Limb (tissue), 2 donors: ENCODE results near the gene NDUFS6.
"Not testable (repeated sequence)": the region's sequence is repeated elsewhere in the genome, so short reads cannot be mapped to it uniquely, and the experiment has no call there.

ENCODE experiments used
- DNase-seq, 2 donors: peaks; one replicate each; pipeline ENCODE4 v3.0.0-alpha.2; 2016; ENCODE audit errors: extremely low spot score in 2 of 2

The NDUFS6 gene

DNA sequence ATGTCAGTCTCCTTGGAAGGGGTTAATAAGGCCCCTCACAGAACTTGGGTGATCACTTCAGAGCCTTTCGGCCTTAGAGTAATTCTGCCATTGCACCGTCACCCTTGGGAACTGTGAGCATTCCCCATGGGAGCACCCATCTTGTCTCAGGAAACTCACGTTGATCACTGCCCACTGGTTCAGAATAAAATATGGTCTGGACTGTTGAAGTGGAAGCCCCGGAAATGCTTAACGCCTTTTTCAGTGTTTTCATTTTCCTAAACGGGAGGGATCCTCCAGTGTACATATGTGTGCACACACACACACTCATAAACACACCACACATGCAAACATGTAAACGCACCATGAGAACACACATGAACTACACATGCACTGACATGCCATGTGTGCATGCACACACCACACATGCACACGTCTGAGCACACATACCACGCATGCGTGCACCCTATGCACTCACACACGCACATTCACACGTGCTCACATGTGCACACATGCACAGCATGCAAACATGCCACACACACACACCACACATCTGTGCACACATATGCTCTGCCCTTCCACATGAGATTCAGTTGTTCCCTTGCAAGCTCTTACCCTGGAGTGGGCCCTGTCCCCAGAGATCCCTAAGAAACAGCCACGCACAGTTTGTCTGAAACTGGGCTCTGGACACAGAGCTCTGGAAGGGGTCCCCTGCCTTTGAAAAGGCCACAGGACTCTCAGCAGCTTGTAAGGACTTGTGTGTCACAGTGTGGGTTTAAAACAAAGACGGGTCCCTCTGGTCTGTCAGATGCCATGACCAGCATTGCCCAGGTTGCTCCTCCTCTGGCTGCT, 18.6 kb upstream of the NDUFS6 start:
- DNase-seq, result no peak

- no peak for DNase-seq
Observed at GRCh38 chr5:1783216-1783554, 18.0 kb upstream of the NDUFS6 start.

DNA sequence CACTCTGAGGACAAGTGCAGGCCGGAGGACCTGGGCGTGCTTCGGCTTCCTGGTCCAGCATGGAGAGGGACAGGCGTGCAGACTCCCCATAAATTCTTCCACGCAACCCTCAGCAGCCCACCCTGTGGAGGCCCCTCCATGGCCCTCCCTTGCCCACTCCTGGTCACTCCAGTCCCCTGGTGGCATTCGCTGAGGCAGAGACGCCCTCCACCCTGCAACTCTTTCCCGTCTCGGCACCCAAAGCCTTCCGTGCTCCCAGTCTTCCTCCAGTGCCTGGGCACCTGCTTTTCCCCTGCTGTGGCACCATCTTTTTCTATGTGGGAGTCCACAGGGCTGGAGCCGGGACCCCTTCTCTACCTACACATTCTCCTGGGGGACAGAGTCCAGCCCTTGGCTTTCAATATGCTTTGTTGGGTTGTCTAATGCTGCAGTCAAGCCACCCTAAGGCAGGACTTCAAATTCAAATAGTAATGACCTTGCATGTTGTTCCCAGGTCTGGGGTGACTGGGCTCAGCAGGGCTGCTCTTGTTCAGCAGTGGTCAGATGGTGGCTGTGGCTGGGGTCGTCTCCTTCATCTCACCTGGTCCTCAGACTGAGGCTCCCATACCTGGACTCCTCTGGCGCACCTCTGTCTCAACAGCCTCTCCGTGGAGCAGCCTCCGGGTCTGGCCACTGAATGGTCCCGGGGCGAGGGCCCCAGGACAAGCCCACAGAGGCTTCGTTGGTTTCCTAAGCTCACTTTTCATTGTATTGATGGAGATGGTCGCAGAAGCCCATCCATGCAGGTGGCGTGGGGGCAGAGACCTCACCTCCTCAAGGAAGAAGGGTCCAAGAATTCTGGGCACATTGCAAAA, 16.8 kb upstream of the NDUFS6 start:
- DNase-seq, result no peak

DNA sequence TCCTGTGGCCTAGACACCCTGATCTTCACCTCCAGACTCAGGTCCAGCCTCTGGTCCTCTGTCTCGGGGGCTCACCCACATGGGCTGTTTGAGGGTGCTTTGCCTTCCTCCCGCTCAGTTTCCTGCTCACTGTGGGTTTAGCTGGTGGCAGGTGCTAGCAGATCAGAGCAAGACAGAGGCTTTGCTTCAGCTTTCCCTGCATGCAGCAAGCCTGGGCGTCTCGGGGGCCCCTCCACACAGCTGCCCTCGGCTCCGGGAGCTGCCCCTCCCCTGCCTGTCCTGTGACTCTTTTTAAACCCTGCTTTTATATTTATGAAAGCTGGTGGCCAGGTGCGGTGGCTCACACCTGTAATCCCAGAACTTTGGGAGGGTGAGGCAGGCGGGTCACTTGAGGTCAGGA, 16.1 kb upstream of the NDUFS6 start:
- DNase-seq, result no peak

GRCh38 chr5:1785984-1786383, 15.2 kb upstream of the NDUFS6 start:
- DNase-seq, result no peak

DNA sequence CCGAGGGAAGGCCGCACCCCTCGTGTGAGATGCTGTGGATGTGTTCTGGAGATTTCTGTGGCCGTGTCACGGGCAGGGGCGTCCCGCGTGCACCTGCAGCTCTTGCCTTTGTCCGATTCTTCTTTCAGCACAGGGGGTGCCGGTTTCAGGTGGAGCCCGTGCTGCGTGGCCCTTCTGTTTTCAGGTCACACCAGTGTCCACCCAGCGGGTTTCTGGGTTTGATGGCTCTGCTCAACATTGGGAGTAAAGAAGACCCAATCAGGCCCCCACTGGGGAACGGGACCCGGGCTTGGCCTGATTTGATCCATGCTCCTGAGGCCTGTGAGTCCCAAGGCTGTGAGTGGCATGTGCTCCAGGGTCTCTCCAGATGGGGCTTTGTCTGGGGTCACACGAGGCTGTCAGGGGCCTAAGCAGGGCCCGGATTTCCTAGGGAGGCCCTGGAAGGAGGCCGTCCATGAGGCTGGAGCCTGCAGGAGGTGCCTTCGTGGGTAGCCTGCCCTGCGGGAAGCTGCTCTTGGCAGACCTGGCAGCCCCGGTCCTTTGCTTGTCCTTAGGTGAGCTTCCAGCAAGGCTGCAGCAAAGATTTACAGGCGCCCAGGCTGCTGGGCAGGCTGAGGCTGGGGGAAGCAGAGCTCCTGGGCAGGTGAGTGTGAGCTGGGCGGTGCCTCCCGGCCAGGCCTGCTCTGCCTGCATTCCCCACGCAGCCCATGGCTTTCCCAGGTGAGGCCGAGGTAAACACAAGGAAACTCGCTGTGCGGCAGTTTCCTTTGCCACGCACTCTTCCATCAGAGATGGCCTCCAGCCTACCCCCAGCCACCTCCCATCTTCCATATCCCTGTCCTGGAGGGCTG, 14.4 kb upstream of the NDUFS6 start:
- no peak for DNase-seq

- DNase-seq, result no peak
Observed at GRCh38 chr5:1787472-1788047, 13.6 kb upstream of the NDUFS6 start.

DNA sequence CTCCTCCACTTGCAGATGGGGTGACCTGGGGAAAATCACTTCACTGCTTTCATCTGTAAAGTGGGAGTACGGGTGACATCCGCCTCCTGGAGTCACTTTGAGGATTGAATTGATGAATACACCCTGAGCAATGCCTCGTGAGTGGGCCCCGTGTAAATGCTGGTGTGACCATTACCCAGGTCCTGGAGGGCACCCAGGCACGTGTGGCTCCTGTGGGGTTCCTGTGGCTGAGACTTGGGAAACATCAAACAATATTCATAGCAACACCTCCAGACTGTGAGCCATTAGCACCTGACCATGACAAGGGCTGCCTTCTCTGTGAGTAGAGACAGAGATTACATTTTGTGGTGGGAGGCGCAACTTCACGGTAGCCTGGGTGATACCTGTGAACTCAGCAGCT, 13.0 kb upstream of the NDUFS6 start:
- no peak for DNase-seq

GRCh38 chr5:1788828-1789227, 12.4 kb upstream of the NDUFS6 start:
- no peak for DNase-seq

GRCh38 chr5:1789438-1789833, 11.8 kb upstream of the NDUFS6 start:
- DNase-seq, result not testable (repeated sequence)

DNA sequence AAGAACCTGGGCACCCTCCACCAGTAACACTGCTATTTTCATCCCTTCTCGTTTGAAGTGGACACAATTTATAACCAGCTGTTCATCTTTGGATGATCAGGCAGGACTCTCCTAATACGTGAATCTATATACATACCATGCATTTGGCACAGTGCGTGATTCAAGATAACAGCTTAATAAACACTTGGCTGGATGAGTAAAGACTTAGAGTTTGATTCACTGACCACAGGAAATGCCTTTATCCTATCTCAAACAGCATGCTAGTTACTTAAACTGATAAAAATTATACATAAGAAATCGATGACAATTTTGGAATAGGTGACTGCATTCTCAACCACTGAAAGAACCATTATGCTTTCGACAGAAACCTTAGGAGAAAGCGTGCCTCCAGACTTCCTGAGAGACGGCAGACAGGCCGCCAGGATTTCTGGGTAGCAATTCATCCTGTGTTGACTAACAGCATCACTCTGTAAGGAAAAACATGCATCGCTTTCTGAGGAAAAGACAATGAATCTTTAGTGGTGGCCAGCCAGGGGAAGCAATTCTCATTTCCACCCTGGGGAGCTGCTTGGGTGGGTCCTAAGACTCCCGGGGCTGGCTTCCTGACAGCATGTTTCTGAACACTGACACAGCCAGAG, 11.3 kb upstream of the NDUFS6 start:
- no peak for DNase-seq

DNA sequence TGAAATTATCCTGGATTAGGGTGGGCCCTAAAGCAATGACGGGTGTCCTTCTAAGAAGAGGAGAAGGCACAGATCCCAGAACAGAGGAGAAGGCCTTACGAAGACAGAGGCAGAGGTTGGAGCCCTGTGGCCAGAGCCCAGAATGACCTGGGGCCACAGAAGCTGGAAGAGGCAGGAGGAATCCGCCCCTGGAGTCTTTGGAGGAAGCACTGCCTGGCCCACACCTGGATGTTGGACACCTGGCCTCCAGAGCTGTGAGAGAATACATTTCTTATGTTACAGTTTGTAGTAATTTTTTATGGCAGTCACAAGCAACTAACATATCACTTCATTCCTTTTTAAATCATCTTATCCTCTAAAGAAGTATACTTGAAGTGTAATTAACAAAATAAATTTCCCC, 10.0 kb upstream of the NDUFS6 start:
- DNase-seq, result no peak

- DNase-seq, result peak in 1 of 2 donors; percentile 22
Observed at GRCh38 chr5:1792842-1793266, 8.4 kb upstream of the NDUFS6 start.

- peak in 1 of 2 donors; percentile 47 for DNase-seq
Observed at GRCh38 chr5:1793301-1793740, 7.9 kb upstream of the NDUFS6 start.

- DNase-seq, result no peak
Observed at GRCh38 chr5:1793966-1794900, 7.0 kb upstream of the NDUFS6 start.

- DNase-seq, result no peak
Observed at GRCh38 chr5:1794901-1795290, 6.3 kb upstream of the NDUFS6 start.

- no peak for DNase-seq
Observed at GRCh38 chr5:1795506-1795905, 5.7 kb upstream of the NDUFS6 start.

DNA sequence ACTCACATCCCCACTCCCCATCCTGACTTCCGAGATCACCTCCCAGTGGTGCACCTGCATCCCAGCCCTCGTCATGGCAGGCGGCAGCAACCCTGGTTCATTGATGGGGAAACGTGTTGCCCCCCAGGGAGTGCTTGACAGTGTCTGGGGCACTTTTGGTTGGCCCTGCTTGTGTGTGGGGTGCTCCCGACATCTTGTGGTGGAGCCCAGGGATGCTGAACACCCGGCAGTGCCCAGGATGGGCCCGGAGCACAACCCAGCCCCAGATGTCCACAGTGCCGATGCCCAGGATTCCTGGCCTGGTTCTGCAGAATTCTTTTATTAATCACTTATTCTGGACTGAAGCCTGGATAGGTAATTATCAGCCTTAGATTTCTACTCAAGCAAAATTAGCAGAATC, 5.3 kb upstream of the NDUFS6 start:
- DNase-seq, result no peak

DNA sequence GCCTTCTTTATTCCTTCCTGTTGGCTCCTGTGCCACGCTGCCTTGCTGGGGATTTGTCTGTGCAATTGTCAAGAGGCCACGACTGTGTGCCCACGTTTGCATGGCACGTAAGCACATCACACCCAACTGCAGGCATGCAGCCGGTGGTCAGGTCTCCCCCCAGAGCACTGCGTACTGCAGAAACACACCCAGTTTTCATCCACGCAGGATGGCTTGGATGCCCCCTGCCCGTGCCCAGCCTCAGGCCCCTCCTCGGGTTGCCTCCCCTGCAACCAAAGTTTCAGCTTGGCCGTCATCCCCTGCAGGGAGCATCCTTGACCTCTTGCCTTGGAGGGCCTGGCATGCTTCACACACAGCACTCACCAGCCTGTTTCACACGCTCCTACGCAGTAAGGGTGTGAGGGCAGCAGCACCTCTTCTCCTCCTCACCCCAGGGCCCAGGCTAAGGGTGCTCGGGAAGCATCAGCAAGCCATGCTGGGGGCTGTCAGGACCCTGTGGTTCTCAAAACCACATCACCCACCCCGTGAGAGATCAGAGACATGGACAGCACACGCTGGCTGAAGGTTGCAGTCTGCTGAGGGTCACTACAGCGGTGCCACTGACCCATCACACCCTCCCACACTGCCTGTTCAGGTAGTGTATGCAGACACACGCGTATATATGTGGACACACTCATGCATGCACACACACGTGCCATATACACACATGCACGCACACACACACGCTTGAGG, 4.7 kb upstream of the NDUFS6 start:
- DNase-seq, result no peak
